Epithelial cell of umbilical artery (primary cell): ENCODE measurements around the gene HSP90B1. TPM values are rescaled to one million over a fixed set of nuclear protein-coding genes. Genes with fewer than 3 reads are reported as not detected.

Experiments used
- total RNA-seq: library from RNA; depleted of rRNA; stranded (reverse); fragments of >200 nt; gene quantifications from 2 replicates; pipeline ENCODE4 v1.2.3, GENCODE V29; 2014

HSP90B1 gene
- 835 and 898 TPM in 2 replicates for total RNA-seq

GRCh38 chr12:103930034-103930786 is at the start of gene HSP90B1:
TSS of gene HSP90B1 (plus strand) at chr12:103930410. CDS start at chr12:103930516, 106 bp downstream.

GRCh38 chr12:103965590-103966504 is 35.6 kb downstream of the HSP90B1 start, which contains the start of gene TDG:
TSS of gene TDG (plus strand) at chr12:103965872. CDS start at chr12:103966038, 166 bp downstream.

Other genes with a start within 250 kb of the HSP90B1 start
- 3.2 and 3.6 TPM in 2 replicates for gene NT5DC3, start 89.2 kb upstream of the HSP90B1 start, total RNA-seq
- gene TDG, start 35.5 kb downstream of the HSP90B1 start, total RNA-seq, result 21.1 and 32.8 TPM in 2 replicates
- 0.32 and 2.6 TPM in 2 replicates for gene GLT8D2, start 119.8 kb downstream of the HSP90B1 start, total RNA-seq
- gene HCFC2, start 134.1 kb downstream of the HSP90B1 start, total RNA-seq, result 10.7 and 24.0 TPM in 2 replicates
- 13.3 and 20.8 TPM in 2 replicates for gene NFYB, start 207.8 kb downstream of the HSP90B1 start, total RNA-seq